HG03095 (cell line): ENCODE measurements around the gene WWP2.
"Not testable (repeated sequence)": the region's sequence is repeated elsewhere in the genome, so short reads cannot be mapped to it uniquely, and the experiment has no call there.

ENCODE experiments used
- ATAC-seq: cut with Tn5 transposase; IDR thresholded peaks from one replicate; pipeline ENCODE4 v1.9.1; 2021; ENCODE audit warnings: moderate library complexity; ENCODE audit not compliant: unreplicated experiment

WWP2 gene

GRCh38 chr16:69793526-69793925 lies 31.4 kb downstream of the WWP2 start:
- ATAC-seq = no peak

DNA sequence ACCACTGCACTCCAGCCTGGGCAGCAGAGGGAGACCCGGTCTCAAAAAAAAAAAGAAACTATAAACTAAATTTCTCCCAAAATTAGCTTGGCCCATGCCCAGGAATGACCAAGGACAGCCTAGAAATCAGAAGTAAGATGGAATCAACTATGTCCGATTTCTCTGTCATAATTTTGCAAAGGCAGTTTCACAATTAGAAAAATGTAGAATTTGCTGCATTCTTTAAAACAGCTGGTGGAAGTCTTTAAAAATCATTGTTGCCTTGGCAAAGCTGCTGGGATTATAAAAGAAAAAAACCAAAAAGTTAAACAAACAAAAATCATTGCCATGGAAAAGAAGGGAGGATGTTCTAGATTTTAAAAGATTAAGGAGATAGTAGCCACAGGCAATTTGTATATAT lies 32.4 kb downstream of the WWP2 start:
- no peak for ATAC-seq

GRCh38 chr16:69796285-69797118 lies 34.4 kb downstream of the WWP2 start:
- no peak for ATAC-seq

DNA sequence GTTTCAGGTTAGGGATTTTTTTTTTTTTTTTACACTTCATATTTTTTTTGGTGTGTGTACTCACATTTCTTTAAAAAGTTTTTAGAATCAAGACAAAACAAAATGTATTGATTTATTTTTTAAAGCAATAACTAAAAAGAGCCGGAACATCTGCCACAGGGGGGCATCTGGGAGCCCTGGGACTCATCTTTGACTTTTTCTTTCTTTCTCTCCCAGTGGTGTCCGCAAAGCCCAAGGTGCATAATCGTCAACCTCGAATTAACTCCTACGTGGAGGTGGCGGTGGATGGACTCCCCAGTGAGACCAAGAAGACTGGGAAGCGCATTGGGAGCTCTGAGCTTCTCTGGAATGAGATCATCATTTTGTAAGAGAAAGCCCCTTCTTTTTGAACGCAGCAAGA lies 36.3 kb downstream of the WWP2 start:
- ATAC-seq = no peak

DNA sequence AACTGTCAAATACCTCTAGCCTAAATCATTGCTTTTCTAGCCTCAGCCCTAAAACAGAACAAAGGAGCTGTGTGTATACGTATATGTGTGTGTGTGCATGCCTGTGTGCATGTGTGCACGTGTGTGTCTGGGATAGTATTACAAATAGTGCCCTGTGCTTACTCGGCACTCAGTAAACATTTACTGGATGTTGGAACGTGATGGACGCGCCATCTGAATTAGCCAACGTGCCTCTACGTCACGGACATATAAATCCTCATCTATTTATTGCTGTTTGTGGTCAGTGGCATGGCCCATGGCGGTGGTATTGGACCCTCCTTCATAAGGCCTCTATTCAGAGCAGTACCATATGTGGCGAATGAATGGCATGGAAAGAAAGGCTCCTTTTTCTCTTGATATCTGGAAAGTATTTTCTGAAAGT lies 37.5 kb downstream of the WWP2 start:
- no peak for ATAC-seq

GRCh38 chr16:69804297-69804696 lies 42.2 kb downstream of the WWP2 start:
- ATAC-seq = no peak

GRCh38 chr16:69806776-69807175 lies 44.6 kb downstream of the WWP2 start:
- not testable (repeated sequence) for ATAC-seq

- ATAC-seq = no peak
Measured at GRCh38 chr16:69812688-69813014, 50.5 kb downstream of the WWP2 start.

GRCh38 chr16:69814078-69814477 lies 51.9 kb downstream of the WWP2 start:
- ATAC-seq = no peak

- ATAC-seq = no peak
Measured at GRCh38 chr16:69814561-69814960, 52.4 kb downstream of the WWP2 start.

GRCh38 chr16:69815216-69815883 lies 53.2 kb downstream of the WWP2 start:
- ATAC-seq = not testable (repeated sequence)

DNA sequence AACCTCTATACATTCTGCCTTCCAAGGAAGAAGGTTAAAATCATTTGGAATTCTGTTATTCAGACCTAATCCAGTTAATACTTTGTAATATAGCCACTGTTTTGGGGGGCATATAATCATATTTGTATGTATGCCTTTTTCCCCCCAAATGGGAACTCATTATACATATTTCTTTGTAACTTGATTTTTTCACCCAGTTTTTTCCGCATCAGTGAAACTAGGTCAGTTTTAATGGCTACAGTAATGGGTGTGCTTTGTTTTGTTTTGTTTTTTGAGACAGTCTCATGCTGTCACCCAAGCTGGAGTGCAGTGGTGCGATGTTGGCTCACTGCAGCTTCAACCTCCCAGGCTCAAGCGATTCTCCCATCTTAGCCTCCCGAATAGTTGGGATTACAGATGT lies 54.9 kb downstream of the WWP2 start:
- ATAC-seq = no peak

DNA sequence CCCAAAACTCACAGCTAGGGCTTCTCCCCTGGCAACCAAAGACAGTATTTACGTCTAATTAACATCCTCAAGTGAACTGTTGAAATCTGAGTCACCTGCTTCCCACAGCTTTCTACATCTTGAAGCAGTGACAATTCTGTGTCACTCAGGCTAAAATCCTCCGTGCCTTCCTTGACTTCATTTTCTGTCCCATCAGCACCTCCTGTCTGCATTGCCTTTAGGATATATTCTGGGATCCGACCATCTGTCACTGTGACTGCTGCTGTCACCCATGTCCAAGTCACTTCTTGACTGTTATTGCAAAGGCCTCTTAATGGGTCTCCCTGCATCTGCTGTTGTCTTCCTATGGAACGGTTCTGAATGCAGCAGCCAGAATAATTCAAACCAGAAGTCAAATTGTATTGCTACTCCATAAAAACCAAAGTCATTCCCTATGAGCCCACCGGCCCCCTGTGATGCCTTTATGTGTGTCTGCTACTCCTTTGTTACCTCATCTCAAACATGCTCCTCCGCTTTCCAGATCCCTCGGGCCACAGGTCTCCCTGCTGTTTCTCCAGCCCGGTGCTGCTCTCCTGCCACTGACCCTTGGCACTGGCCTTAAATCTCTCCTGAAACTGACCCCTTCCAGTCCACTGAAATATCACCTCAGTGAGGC lies 56.9 kb downstream of the WWP2 start:
- no peak for ATAC-seq

- no peak for ATAC-seq
Measured at GRCh38 chr16:69820926-69821541, 58.9 kb downstream of the WWP2 start.

- no peak for ATAC-seq
Measured at GRCh38 chr16:69821844-69822173, 59.7 kb downstream of the WWP2 start.

GRCh38 chr16:69822174-69822935 lies 60.2 kb downstream of the WWP2 start:
- ATAC-seq = no peak

- peak; percentile 89 for ATAC-seq
Measured at GRCh38 chr16:69823831-69824563, 61.9 kb downstream of the WWP2 start.

GRCh38 chr16:69824564-69825142 lies 62.5 kb downstream of the WWP2 start:
- not testable (repeated sequence) for ATAC-seq

DNA sequence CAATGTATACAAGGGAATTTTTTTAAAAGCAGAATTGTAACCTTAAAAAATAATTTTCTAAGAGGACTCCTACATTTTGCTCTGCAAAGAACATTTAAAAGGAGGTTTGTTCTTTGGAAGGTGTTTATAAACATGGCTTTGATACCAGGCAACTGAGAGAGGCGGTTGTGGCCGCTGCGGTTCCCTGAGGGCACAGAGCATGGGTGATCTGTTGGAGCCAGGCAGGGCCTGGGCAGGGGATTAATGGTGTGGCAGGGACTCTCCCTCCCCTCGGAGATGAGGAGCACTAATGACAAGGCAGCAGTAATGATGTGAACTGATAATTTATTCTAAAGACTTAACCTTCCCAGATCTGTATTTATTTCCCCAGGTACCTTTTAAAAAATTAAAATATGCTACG lies 65.4 kb downstream of the WWP2 start:
- ATAC-seq = no peak

- no peak for ATAC-seq
Measured at GRCh38 chr16:69829338-69829737, 67.2 kb downstream of the WWP2 start.
